ENCODE measurements around the gene RNF187. TPM values are rescaled to one million over a fixed set of nuclear protein-coding genes. Genes with fewer than 3 reads are reported as not detected.
A peak's percentile ranks its signal among the peaks of the same experiment; 100 is the strongest.

Gene RNF187
- total and polyA plus RNA-seq, 12 donors: 18.9 to 99.7 (median 85.9) TPM

- intact Hi-C loops (cut with DNase I): loop anchor here in 1 of 10 donors (2.0 kb wide), 1 partner anchor 30 kb away; the partner anchor contains the start of gene RNF187
- Histone ChIP-seq H3K36me3 (peaks cover 0 to 7% (median 0%) of the 10 kb centered on the region in 9 donors), H3K9me3 (no peaks in the 10 kb centered on the region), H3K27me3 (peaks cover 0 to 39% (median 21%) of the 10 kb centered on the region in 7 donors), H3K27ac (peak overlapping the region in 8 of 10 donors; percentile 83 to 93 (median 86)), H3K4me1 (peaks cover 3 to 56% (median 36%) of the 10 kb centered on the region in 9 donors), H3K4me3 (peak overlapping the region; percentile 44 to 77 (median 62))
- 57 to 62% methylated on average over 6 of the region's 6 CpGs for WGBS, 2 donors
- DNase-seq (no peak), ATAC-seq (no peak)
- no peak for TF ChIP-seq CTCF (IDR thresholded peaks at IDR 0.05)
Measured at GRCh38 chr1:228456252-228457016, 30.7 kb upstream of the RNF187 start.

GRCh38 chr1:228457017-228457395 is 30.2 kb upstream of the RNF187 start:
- Histone ChIP-seq H3K4me1 (peaks cover 3 to 56% (median 36%) of the 10 kb centered on the region in 9 donors), H3K36me3 (peaks cover 0 to 7% (median 0%) of the 10 kb centered on the region in 9 donors), H3K27ac (peak overlapping the region; percentile 55 to 93 (median 86)), H3K4me3 (peak overlapping the region; percentile 44 to 77 (median 62)), H3K27me3 (peaks cover 0 to 44% (median 27%) of the 10 kb centered on the region in 7 donors), H3K9me3 (no peaks in the 10 kb centered on the region)
- 7 to 13% methylated on average over 13 of the region's 13 CpGs for WGBS, 2 donors
- intact Hi-C loops (cut with DNase I): loop anchor here in 1 of 10 donors (2.0 kb wide), 1 partner anchor 30 kb away; the partner anchor contains the start of gene RNF187
- peak; percentile 1 to 28 (median 14) for ATAC-seq
- no peak for DNase-seq
- no peak for TF ChIP-seq CTCF (IDR thresholded peaks at IDR 0.05)

GRCh38 chr1:228457396-228458176 is 29.6 kb upstream of the RNF187 start:
- Histone ChIP-seq H3K9me3 (no peaks in the 10 kb centered on the region), H3K27ac (peak overlapping the region; percentile 55 to 93 (median 86)), H3K36me3 (peaks cover 0 to 7% (median 0%) of the 10 kb centered on the region in 9 donors), H3K4me3 (peak overlapping the region; percentile 44 to 77 (median 62)), H3K4me1 (peaks cover 3 to 56% (median 36%) of the 10 kb centered on the region in 9 donors), H3K27me3 (peaks cover 0 to 50% (median 33%) of the 10 kb centered on the region in 7 donors)
- TF ChIP-seq CTCF (IDR thresholded peaks at IDR 0.05): peak in 7 of 9 donors; percentile 25 to 58 (median 43)
- intact Hi-C loops (cut with DNase I): loop anchor here in 1 of 10 donors (2.0 kb wide), 1 partner anchor 29 kb away; the partner anchor contains the start of gene RNF187
- ATAC-seq (peak; percentile 94 to 97 (median 95)), DNase-seq (peak; percentile 84 to 93)
- WGBS, 2 donors: 0 to 1% methylated on average over 74 of the region's 74 CpGs

All from heart right ventricle (tissue), 16 donors.